HUES6 (cell line): Measurements from ENCODE around the gene TEX2.

Experiments
- H3K27ac ChIP-seq: 2 replicates; pipeline ENCODE4 v1.7.0; 2013; ENCODE audit warnings: low read depth, mild to moderate bottlenecking, low read length, inconsistent platforms
- H3K27me3 ChIP-seq: 2 replicates; pipeline ENCODE4 v1.6.1; 2013; ENCODE audit warnings: low read length; ENCODE audit not compliant: control insufficient read depth, insufficient read depth
- H3K36me3 ChIP-seq: 2 replicates; pipeline ENCODE4 v1.6.1; 2013; ENCODE audit warnings: low read length; ENCODE audit not compliant: control insufficient read depth, insufficient read depth
- H3K4me1 ChIP-seq: 2 replicates; pipeline ENCODE4 v1.6.1; 2013; ENCODE audit warnings: low read length; ENCODE audit not compliant: control insufficient read depth, insufficient read depth
- H3K4me3 ChIP-seq: 2 replicates; pipeline ENCODE4 v1.5.1; 2013; ENCODE audit warnings: low read depth, low read length
- H3K9ac ChIP-seq: one replicate; pipeline ENCODE4 v1.6.1; 2013; ENCODE audit warnings: mild to moderate bottlenecking, low read length
- H3K9me3 ChIP-seq: 2 replicates; pipeline ENCODE4 v1.6.1; 2013; ENCODE audit warnings: low read depth, low read length; ENCODE audit not compliant: control insufficient read depth, insufficient read depth

Gene TEX2

DNA sequence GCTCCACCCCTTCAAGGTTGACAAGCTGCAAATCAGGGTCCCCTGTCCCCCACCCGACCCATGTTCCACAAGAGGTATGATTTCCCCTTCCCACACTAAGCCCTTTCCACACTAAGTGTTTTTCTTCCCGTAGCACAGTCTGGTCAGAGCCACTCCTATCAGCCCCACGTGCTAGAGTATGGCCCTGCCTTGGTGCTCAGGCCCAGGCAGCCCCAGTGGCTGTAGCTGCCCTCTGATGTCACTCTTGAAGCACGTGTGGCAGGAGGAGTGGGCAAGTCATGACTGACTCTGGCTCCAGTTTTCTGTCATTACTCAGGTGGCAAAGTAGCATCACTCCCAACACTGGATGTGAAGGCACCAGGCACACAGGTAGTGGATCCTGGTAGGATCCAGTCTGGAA lies 97.7 kb downstream of the TEX2 start:
- Histone ChIP-seq H3K36me3 (peaks cover 9% of the 10 kb centered on the region; the same call in 1 of the 2 replicates), H3K9me3 (no peaks in the 10 kb centered on the region), H3K9ac (no peak overlapping the region), H3K27ac (no peak overlapping the region), H3K27me3 (no peaks in the 10 kb centered on the region), H3K4me1 (no peaks in the 10 kb centered on the region), H3K4me3 (no peak overlapping the region)

GRCh38 chr17:64164596-64165285 lies 98.3 kb downstream of the TEX2 start:
- Histone ChIP-seq H3K27me3 (no peaks in the 10 kb centered on the region), H3K9me3 (no peaks in the 10 kb centered on the region), H3K27ac (no peak overlapping the region), H3K9ac (no peak overlapping the region), H3K4me3 (no peak overlapping the region), H3K4me1 (no peaks in the 10 kb centered on the region), H3K36me3 (peaks cover 4% of the 10 kb centered on the region; the same call in 1 of the 2 replicates)

- Histone ChIP-seq H3K27ac (no peak overlapping the region), H3K9me3 (no peaks in the 10 kb centered on the region), H3K9ac (no peak overlapping the region), H3K27me3 (no peaks in the 10 kb centered on the region), H3K4me3 (no peak overlapping the region), H3K36me3 (peaks cover 3% of the 10 kb centered on the region; the same call in 1 of the 2 replicates), H3K4me1 (0 out of 2 replicates have a peak, but pooled peaks cover 4% of the 10 kb centered on the region)
These were observed 99.6 kb downstream of the TEX2 start for GRCh38 chr17:64163468-64163867.

- 0 out of 2 replicates have a peak, but pooled peaks cover 9% of the 10 kb centered on the region for H3K4me1 ChIP-seq
- H3K36me3 ChIP-seq = peaks cover 3% of the 10 kb centered on the region; the same call in 1 of the 2 replicates
- no peak overlapping the region for H3K9ac ChIP-seq
- no peak overlapping the region for H3K27ac ChIP-seq
- H3K27me3 ChIP-seq = no peaks in the 10 kb centered on the region
- H3K4me3 ChIP-seq = no peak overlapping the region
- H3K9me3 ChIP-seq = no peaks in the 10 kb centered on the region
These were observed 100.5 kb downstream of the TEX2 start for GRCh38 chr17:64162554-64162953.

- no peak overlapping the region for H3K27ac ChIP-seq
- H3K9ac ChIP-seq = no peak overlapping the region
- H3K36me3 ChIP-seq = no peaks in the 10 kb centered on the region; the same call in 1 of the 2 replicates
- no peaks in the 10 kb centered on the region for H3K9me3 ChIP-seq
- no peaks in the 10 kb centered on the region for H3K27me3 ChIP-seq
- H3K4me1 ChIP-seq = 0 out of 2 replicates have a peak, but pooled peaks cover 9% of the 10 kb centered on the region
- H3K4me3 ChIP-seq = no peak overlapping the region
These were observed 101.5 kb downstream of the TEX2 start for GRCh38 chr17:64161380-64162176.

DNA sequence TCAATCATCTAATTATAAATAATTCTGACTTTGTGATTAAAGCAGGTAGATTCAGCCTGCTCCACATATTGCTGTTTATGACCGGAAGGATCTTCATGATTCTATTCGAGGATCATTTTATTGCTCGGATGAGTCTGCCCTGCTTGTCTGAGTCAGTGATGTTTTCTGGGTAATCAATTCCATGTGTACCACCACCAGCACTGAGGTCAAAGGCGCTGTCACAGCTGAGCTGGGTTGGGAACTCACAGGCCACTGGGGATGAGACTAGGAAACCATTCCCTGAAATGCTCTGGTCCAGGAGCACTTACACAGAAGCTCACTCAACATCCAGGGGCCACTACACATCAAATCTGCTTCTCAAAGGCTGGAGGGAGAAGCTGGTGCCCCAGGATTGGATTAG lies 102.7 kb downstream of the TEX2 start:
- H3K9ac ChIP-seq = no peak overlapping the region
- H3K4me3 ChIP-seq = no peak overlapping the region
- H3K9me3 ChIP-seq = no peaks in the 10 kb centered on the region
- no peak overlapping the region for H3K27ac ChIP-seq
- no peaks in the 10 kb centered on the region for H3K27me3 ChIP-seq
- H3K4me1 ChIP-seq = peaks cover 9% of the 10 kb centered on the region; the same call in 1 of the 2 replicates
- no peaks in the 10 kb centered on the region for H3K36me3 ChIP-seq

GRCh38 chr17:64158831-64159590 lies 104.0 kb downstream of the TEX2 start:
- Histone ChIP-seq H3K4me3 (no peak overlapping the region), H3K9ac (no peak overlapping the region), H3K9me3 (no peaks in the 10 kb centered on the region), H3K36me3 (no peaks in the 10 kb centered on the region), H3K4me1 (peaks cover 9% of the 10 kb centered on the region; the same call in 1 of the 2 replicates), H3K27ac (no peak overlapping the region; the same call in 1 of the 2 replicates), H3K27me3 (no peaks in the 10 kb centered on the region)

- Histone ChIP-seq H3K27ac (no peak overlapping the region), H3K9ac (no peak overlapping the region), H3K36me3 (no peaks in the 10 kb centered on the region), H3K4me1 (peaks cover 9% of the 10 kb centered on the region; the same call in 1 of the 2 replicates), H3K9me3 (no peaks in the 10 kb centered on the region), H3K27me3 (no peaks in the 10 kb centered on the region), H3K4me3 (no peak overlapping the region)
These were observed 104.7 kb downstream of the TEX2 start for GRCh38 chr17:64158406-64158805.

DNA sequence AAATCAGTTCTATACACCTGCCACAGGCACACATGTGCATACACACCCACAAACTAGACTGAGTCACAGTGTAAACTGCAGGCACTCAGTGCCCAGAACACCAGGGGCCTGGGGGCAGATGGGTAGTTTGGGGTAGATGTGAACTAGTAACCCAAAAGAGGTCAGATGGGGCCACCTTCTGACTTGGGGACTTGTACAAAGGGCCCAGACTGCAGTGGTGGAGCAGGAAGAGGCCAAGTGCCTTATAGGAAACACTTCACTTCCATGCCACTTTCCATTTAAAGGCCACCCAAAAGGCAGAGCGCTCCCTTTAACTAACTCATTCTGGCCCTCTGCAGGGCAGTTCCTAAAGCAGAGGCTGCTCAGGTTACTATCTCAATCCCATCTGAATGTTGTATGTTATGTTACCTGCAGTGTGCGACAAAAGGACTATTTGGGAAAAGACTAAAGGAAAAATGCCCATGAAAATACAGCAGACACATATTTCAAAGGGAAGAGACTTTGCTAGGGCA lies 105.3 kb downstream of the TEX2 start:
- H3K36me3 ChIP-seq = 0 out of 2 replicates have a peak, but pooled peaks cover under 1% of the 10 kb centered on the region

DNA sequence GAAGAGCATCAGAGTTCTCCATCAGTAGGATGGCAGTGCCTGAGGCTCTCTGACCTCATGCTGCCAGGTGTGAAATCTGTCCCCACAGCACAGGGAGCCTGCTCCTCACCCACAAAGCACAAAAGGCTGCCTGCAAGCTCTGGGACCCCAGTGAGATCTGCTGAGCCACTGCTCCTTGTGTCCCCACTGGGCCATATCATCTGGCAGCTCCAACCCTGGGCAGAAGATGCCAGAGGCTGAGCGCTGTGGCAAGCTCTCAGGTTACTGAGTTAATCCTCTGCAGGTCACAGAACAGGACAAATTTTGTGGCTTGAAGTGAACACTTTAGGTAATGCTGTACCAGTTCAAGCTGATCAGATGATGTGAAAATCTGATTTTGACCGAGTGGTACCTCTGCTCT lies 106.4 kb downstream of the TEX2 start:
- Histone ChIP-seq H3K9ac (no peak overlapping the region), H3K36me3 (peaks cover 9% of the 10 kb centered on the region), H3K4me1 (peaks cover 9% of the 10 kb centered on the region; the same call in 1 of the 2 replicates), H3K27me3 (no peaks in the 10 kb centered on the region), H3K9me3 (no peaks in the 10 kb centered on the region), H3K4me3 (no peak overlapping the region), H3K27ac (no peak overlapping the region)

More for the DNA sequence above, 105.3 kb downstream of the TEX2 start:
- H3K9me3 ChIP-seq = no peaks in the 10 kb centered on the region
- no peak overlapping the region for H3K4me3 ChIP-seq
- H3K4me1 ChIP-seq = peaks cover 9% of the 10 kb centered on the region; the same call in 1 of the 2 replicates
- no peak overlapping the region for H3K9ac ChIP-seq
- H3K27ac ChIP-seq = no peak overlapping the region
- no peaks in the 10 kb centered on the region for H3K27me3 ChIP-seq
